Activated naive CD4-positive, alpha-beta T cell treated with anti-CD3 and anti-CD28 coated beads, Interleukin-2, amount 10 ng/mL, durations not matched to agents 7 days and 5 days (primary cell): ENCODE data around the gene CCNL1.

ENCODE experiments used
- CTCF ChIA-PET: fragments of 350-600 bp; sonication (Branson Sonifier 250); formaldehyde crosslinking; loops from one replicate; lab custom pipeline; 2021; ENCODE audit warnings: antibody characterized with exemption; lab: Charles Lee
- DNase-seq: peaks from one replicate; pipeline ENCODE4 v3.0.0-alpha.2; 2020
- H3K27ac Mint-ChIP-seq: one replicate; pipeline ENCODE4 v1.8.0; 2021; ENCODE audit warnings: mild to moderate bottlenecking, moderate library complexity, mixed read lengths
- H3K27me3 Mint-ChIP-seq: one replicate; pipeline ENCODE4 v1.8.0; 2021; ENCODE audit warnings: mild to moderate bottlenecking, mixed read lengths
- H3K36me3 Mint-ChIP-seq: one replicate; pipeline ENCODE4 v1.8.0; 2021; ENCODE audit warnings: mixed read lengths
- H3K4me1 Mint-ChIP-seq: one replicate; pipeline ENCODE4 v1.8.0; 2021; ENCODE audit warnings: mixed read lengths
- H3K4me3 Mint-ChIP-seq: one replicate; pipeline ENCODE4 v1.8.0; 2021; ENCODE audit warnings: mild to moderate bottlenecking, moderate library complexity, mixed read lengths
- H3K9me3 Mint-ChIP-seq: one replicate; pipeline ENCODE4 v1.8.0; 2021; ENCODE audit warnings: mixed read lengths

CCNL1 gene

DNA sequence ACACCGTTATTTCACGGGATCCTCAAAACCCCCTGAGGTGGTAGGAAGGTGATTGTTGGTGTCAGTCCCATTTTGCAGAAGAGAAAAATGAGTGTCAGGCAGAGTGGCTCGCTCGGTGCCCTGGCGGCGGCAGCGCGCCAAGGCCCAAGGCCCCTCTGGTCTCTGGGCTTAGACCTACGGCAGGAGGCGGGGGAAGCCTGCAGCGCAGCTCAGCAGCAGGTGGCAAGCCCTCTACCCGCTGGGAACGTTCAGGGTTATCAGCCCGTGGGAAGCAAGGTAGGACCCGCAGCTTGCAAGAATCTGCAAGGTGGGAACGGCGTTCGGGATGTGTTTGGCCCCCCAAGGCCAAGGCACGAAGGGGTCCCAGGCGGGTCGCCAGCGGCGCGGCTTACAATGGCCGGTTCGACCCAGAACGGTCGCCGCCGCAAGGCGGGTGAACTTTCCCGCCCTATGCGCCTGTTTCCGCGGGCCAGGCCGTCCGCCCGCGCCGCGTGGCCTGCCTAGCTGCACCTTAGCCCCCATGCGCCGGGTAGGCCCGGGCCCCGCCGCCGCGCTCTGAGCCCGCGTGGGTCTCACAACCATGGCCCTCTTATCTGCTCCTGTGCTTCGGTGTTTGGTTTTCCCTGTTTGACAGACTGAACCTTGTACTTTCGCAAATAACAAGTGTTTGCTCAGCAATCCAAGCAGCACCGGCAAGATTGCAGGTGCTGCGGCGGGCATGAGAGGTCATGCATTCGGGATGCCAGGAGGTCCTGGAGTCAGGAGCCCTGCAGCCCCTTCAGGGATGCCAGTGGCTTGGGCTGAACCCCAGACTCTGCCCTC is 39.7 kb downstream of the CCNL1 start:
- CTCF ChIA-PET: interaction anchor here (1.3 kb wide), 1 partner anchor 38 kb away, joined by 3 read pairs; no protein-coding TSS in a partner anchor
- H3K4me1 Mint-ChIP-seq: peaks cover 15% of the 10 kb centered on the region
- H3K27ac Mint-ChIP-seq: no peak overlapping the region
- H3K36me3 Mint-ChIP-seq: peaks cover 8% of the 10 kb centered on the region
- H3K27me3 Mint-ChIP-seq: peaks cover 8% of the 10 kb centered on the region
- DNase-seq: no peak
- H3K4me3 Mint-ChIP-seq: no peak overlapping the region
- peaks cover 7% of the 10 kb centered on the region for H3K9me3 Mint-ChIP-seq

DNA sequence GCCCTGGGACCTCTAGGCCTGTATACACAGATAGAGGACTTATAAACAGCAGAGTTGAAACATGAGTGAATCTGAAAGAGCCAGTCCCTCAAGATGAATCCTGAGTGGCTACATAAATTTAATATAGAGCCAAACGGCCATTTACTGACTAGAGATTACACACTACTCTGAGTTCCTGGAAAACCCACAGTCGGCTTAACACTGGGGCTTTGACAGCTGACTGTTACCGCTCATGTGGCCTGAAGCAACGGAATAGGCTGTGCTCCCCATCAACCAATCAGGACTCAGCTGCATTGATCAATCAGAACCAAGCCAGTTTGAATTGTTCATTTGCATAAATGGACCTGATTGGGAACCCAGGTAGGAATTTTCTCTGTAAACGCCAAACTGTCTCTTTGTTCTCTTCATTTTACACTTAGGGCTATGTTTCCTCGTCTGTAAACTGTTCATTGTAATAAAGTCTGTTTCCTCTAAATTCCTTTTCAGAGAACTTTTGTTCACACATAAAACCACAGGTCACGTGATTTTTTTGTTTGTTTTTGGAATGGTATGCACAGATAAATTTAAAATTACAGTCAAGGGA is 40.5 kb downstream of the CCNL1 start:
- H3K4me1 Mint-ChIP-seq: peaks cover 15% of the 10 kb centered on the region
- H3K27me3 Mint-ChIP-seq: peaks cover 8% of the 10 kb centered on the region
- peaks cover 7% of the 10 kb centered on the region for H3K9me3 Mint-ChIP-seq
- H3K27ac Mint-ChIP-seq: peak overlapping the region; percentile 56
- peak; percentile 55 for DNase-seq
- peaks cover 8% of the 10 kb centered on the region for H3K36me3 Mint-ChIP-seq
- H3K4me3 Mint-ChIP-seq: no peak overlapping the region
- CTCF ChIA-PET: interaction anchor here (1.3 to 1.4 kb wide), 2 partner anchors 26 to 37 kb away, joined by 3 to 5 read pairs; no protein-coding TSS in a partner anchor

DNA sequence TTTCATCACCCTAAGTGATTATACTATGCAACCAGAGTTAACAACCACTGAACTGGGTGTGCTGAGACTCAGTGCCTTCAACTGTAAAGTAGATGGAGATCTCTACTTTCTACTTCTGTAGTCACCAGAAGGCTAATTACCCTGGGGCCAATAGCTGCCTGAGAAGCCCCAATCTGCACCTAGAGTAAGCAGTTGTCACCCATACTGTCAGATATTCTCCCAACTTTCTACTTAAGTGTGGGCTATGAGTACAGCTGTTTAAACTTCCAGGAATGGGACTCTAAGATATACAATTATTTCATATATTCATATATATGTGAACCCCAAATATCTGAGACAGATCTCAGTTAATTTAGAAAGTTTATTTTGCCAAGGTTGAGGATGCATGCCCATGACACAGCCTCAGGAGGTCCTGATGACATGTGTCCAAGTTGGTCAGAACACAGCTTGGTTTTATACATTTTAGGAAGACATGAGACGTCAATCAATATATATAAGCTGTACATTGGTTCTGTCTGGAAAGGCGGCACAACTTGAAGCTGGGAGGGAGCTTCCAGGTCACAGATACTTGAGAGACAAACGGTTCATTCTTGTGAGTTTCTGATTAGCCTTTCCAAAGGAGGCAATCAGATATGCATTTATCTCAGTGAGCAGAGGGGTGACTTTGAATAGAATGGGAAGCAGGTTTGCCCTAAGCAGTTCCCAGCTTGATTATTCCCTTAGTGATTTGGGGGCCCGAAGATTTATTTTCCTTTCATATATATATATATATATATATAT is 41.9 kb downstream of the CCNL1 start:
- Mint-ChIP-seq H3K27me3 (peaks cover 8% of the 10 kb centered on the region), H3K4me3 (no peak overlapping the region), H3K9me3 (peaks cover 7% of the 10 kb centered on the region), H3K4me1 (peaks cover 15% of the 10 kb centered on the region), H3K27ac (no peak overlapping the region), H3K36me3 (peaks cover 8% of the 10 kb centered on the region)
- CTCF ChIA-PET: interaction anchor here (0.7 to 1.4 kb wide), 4 partner anchors 19 to 35 kb away, joined by 3 to 5 read pairs (median 3); no protein-coding TSS in a partner anchor
- no peak for DNase-seq

GRCh38 chr3:157117206-157117605 is 42.7 kb downstream of the CCNL1 start:
- Mint-ChIP-seq H3K4me1 (peaks cover 15% of the 10 kb centered on the region), H3K27me3 (peaks cover 15% of the 10 kb centered on the region), H3K36me3 (peaks cover 8% of the 10 kb centered on the region), H3K27ac (no peak overlapping the region), H3K9me3 (peaks cover 7% of the 10 kb centered on the region), H3K4me3 (no peak overlapping the region)
- no peak for DNase-seq
- CTCF ChIA-PET: interaction anchor here (0.6 to 0.9 kb wide), 3 partner anchors 8 to 20 kb away, joined by 3 read pairs; no protein-coding TSS in a partner anchor

GRCh38 chr3:157116017-157116416 is 43.9 kb downstream of the CCNL1 start:
- Mint-ChIP-seq H3K27me3 (peaks cover 15% of the 10 kb centered on the region), H3K9me3 (peaks cover 7% of the 10 kb centered on the region), H3K4me3 (no peak overlapping the region), H3K4me1 (peaks cover 13% of the 10 kb centered on the region), H3K36me3 (peaks cover 8% of the 10 kb centered on the region), H3K27ac (no peak overlapping the region)
- CTCF ChIA-PET: interaction anchor here (0.6 to 2.2 kb wide), 5 partner anchors 10 to 38 kb away, joined by 3 to 8 read pairs (median 3); no protein-coding TSS in a partner anchor
- no peak for DNase-seq

- no peak for DNase-seq
- CTCF ChIA-PET: interaction anchor here (0.6 to 2.2 kb wide), 7 partner anchors 9 to 37 kb away, joined by 3 to 8 read pairs (median 3); no protein-coding TSS in a partner anchor
- Mint-ChIP-seq H3K27ac (no peak overlapping the region), H3K36me3 (peaks cover 8% of the 10 kb centered on the region), H3K4me3 (no peak overlapping the region), H3K9me3 (peaks cover 7% of the 10 kb centered on the region), H3K27me3 (peaks cover 15% of the 10 kb centered on the region), H3K4me1 (peaks cover 13% of the 10 kb centered on the region)
Observed at GRCh38 chr3:157115069-157116006, 44.6 kb downstream of the CCNL1 start.

DNA sequence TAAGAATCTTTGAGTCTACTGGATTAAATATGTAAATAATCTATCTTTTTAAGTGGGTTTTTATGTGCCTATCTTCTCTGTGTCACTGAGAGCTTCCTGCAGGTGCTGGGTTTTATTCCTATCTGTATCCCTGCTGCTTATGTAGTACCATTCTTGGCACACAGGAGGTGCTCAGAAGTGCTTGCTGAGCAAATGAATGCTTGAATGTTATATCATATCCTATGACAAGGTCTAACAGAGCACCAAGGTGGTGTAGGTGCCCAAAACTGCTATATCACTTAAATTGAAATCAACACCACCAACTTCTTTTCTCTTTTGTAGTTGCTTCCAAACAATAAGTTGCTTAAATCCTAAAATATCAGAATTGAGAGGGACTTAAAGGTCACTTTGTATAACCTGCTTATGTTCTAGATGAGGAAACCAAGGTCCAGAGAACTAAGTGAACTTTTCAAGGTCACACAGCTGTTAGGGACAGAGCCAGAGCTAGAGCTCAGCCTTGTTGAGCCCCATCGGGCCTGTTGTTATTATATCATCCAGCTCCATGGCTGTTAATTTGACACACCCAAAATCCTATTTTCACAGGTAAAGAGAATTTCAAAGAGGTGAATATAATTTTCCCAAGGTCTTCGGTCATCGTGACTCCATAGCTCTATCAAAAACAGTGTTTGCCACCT is 46.0 kb downstream of the CCNL1 start:
- Mint-ChIP-seq H3K4me3 (no peak overlapping the region), H3K9me3 (no peaks in the 10 kb centered on the region), H3K4me1 (peaks cover 3% of the 10 kb centered on the region), H3K27ac (no peak overlapping the region), H3K27me3 (peaks cover 11% of the 10 kb centered on the region), H3K36me3 (no peaks in the 10 kb centered on the region)
- no peak for DNase-seq
- CTCF ChIA-PET: interaction anchor here (1.3 to 2.2 kb wide), 5 partner anchors 8 to 23 kb away, joined by 3 to 8 read pairs (median 4); no protein-coding TSS in a partner anchor

DNA sequence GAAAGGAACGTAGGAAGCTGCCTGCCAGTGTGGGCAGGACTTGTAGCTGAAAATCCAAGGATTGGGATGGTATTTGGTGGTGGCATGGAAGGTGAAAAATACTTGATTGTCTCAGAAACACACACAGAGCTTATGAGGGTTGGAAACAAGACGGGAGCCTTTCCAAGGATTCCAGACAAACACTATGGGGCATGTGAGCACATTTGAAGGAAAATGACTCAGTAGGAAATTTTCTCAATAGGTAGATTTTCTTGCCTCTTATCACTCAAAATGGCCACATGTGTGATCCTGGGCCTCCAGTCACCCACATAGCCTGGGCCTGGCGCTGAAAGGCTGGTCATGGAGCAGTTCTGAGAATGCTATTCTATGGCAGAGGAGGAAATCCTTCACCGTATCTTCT is 47.4 kb downstream of the CCNL1 start:
- CTCF ChIA-PET: no interaction called here
- H3K27ac Mint-ChIP-seq: no peak overlapping the region
- H3K4me1 Mint-ChIP-seq: peaks cover 3% of the 10 kb centered on the region
- no peak overlapping the region for H3K4me3 Mint-ChIP-seq
- peaks cover 11% of the 10 kb centered on the region for H3K27me3 Mint-ChIP-seq
- no peaks in the 10 kb centered on the region for H3K36me3 Mint-ChIP-seq
- no peak for DNase-seq
- no peaks in the 10 kb centered on the region for H3K9me3 Mint-ChIP-seq

DNA sequence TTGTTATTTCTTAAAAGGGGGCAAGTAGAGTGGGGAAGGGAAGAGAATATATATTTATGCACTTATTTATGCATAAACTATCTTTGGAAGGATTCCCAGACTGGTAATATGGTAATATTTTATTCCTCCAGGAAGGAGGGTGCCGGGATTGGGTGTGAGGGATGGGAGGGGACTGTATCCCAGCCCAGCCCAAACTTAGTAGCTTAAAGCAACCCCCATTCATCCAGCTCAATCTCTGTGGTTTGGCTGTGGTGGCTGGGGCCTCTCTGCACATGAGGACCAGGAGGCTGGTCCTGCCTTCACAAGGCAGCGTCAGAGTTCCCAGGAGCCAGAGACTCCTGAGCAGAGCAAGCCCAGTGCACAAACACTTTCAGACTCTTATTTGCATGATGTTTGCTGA is 48.4 kb downstream of the CCNL1 start:
- CTCF ChIA-PET: no interaction called here
- Mint-ChIP-seq H3K36me3 (no peaks in the 10 kb centered on the region), H3K27ac (no peak overlapping the region), H3K27me3 (peaks cover 15% of the 10 kb centered on the region), H3K4me1 (peaks cover 3% of the 10 kb centered on the region), H3K9me3 (no peaks in the 10 kb centered on the region), H3K4me3 (no peak overlapping the region)
- no peak for DNase-seq

- peaks cover 11% of the 10 kb centered on the region for H3K27me3 Mint-ChIP-seq
- H3K4me1 Mint-ChIP-seq: peaks cover 3% of the 10 kb centered on the region
- CTCF ChIA-PET: interaction anchor here (1.0 kb wide), 1 partner anchor 16 kb away, joined by 4 read pairs; no protein-coding TSS in a partner anchor
- DNase-seq: no peak
- no peaks in the 10 kb centered on the region for H3K9me3 Mint-ChIP-seq
- H3K4me3 Mint-ChIP-seq: no peak overlapping the region
- no peaks in the 10 kb centered on the region for H3K36me3 Mint-ChIP-seq
- H3K27ac Mint-ChIP-seq: no peak overlapping the region
Observed at GRCh38 chr3:157110761-157111278, 49.1 kb downstream of the CCNL1 start.

- Mint-ChIP-seq H3K4me3 (no peak overlapping the region), H3K27ac (no peak overlapping the region), H3K4me1 (peaks cover 14% of the 10 kb centered on the region), H3K27me3 (peaks cover 11% of the 10 kb centered on the region), H3K9me3 (no peaks in the 10 kb centered on the region), H3K36me3 (no peaks in the 10 kb centered on the region)
- CTCF ChIA-PET: interaction anchor here (1.0 to 1.1 kb wide), 3 partner anchors 8 to 17 kb away, joined by 3 to 4 read pairs (median 3); no protein-coding TSS in a partner anchor
- no peak for DNase-seq
Observed at GRCh38 chr3:157109267-157110141, 50.4 kb downstream of the CCNL1 start.
